Fibroblast of the conjunctiva (primary cell): ENCODE results near the gene ARL5A.

ENCODE experiments used
- DNase-seq: peaks from one replicate; pipeline ENCODE4 v3.0.0-alpha.2; 2010; ENCODE audit warnings: low read depth

ARL5A gene

DNA sequence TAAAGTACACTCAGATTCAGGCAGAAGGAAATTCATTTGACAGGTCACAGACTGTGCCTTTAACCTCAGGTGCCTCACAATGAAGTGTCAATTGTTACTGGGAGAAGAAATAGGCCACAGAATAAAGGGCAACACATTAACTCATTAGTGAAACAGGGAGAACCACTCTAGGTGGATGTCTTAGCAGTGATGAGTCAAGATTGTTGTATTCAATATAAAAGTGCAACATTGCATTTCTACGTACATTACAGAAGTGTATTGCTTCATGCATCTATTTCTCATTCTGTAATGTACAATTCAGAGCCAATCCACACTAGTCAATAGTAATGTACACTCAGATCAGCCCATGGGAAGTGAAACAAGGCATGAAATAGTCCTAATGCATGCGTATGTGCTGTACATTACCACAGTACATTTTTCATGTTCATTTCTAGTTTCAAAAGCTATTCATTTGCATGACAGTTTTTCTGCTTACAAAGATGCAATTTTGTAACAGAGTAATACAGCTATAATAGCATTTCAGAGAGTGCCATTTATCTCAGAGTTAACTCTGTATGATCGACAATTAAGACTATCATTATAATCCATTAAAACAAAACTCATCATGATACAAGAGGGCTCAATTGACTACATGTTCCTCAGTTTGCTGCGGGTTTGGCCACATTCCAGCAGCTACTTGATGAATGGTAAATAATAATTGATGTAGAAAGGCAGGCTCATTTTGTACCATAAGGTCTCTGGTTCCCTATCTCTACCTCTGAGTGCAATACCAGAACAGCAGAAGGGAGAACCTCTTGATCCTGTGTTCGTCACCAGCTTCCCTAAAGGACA is 12.2 kb upstream of the ARL5A start:
- DNase-seq, result no peak

DNA sequence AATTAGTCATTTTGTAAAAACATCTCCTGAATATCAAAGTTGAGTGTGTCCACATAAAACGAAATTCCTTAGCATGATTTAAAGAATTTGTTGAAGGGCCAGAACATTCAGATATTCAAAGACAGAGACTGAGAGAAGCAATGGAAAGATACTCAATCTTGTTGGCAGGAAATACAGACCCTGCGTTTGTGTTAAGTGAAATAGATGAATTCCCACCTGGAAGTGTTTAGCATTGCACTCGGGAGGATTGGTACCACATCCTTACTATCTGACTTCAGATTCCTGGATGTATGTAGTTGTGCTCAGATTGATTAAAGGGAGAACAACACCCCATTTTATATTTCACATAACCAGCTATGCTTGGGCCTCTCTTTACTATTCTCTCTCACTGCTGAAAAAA is 9.7 kb upstream of the ARL5A start:
- DNase-seq, result no peak

DNA sequence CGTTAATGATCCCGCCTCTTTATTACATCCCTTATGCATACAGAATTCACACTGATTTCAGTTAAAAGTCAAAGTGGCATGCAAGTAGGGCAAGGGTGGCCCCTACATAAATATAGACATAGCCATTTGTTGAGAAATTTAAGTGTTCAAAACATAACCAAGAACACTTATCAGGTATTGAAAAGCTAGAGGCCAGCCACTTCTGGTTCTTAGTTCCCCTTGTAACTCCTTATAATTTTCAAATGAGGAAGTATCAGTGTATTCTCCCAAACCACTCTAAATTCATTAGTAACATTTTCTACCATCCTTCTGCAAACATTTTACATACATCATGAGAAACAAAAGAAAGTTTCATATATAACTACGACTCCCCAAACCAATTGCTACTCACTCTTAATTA is 5.8 kb upstream of the ARL5A start:
- no peak for DNase-seq

DNA sequence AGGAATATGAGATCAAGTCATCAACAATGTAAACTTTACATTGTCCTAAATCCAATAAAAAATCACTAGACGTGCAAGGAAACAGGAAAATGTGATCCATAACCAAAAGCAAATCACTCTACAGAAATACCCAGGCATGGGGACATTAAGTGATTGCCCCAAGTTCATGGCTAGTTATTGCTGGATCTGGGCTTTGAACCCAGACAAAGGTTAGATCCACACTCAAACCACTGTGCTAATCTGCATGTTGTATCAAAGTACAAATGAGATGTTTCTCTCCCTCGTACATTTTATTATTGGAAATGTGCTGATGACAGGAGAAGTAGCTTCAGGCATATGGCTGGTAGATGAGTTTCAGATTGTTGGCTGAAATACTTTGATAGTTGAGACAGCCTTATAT is 2.7 kb upstream of the ARL5A start:
- DNase-seq, result no peak

DNA sequence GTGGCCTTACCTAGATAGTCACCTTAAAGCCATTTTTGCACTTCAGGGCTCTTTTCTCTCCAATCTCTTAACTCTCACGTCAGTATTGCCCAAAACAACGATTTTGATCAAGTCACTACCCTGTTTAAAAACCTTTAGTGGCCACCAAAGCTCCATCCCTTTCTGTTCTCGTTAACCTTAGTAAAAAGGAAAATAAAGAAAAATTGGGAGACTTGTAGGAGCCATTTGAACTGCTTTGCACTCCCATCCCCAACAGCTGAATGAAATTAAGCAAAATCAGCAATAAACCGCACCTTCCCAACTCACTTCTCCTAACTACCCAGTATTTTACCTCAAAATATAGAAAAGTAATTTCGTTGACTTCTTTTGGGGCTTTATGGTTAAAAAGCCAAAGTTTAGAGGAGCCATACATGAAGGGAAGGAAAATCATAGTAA is 686 bp upstream of the ARL5A start:
- no peak for DNase-seq

DNA sequence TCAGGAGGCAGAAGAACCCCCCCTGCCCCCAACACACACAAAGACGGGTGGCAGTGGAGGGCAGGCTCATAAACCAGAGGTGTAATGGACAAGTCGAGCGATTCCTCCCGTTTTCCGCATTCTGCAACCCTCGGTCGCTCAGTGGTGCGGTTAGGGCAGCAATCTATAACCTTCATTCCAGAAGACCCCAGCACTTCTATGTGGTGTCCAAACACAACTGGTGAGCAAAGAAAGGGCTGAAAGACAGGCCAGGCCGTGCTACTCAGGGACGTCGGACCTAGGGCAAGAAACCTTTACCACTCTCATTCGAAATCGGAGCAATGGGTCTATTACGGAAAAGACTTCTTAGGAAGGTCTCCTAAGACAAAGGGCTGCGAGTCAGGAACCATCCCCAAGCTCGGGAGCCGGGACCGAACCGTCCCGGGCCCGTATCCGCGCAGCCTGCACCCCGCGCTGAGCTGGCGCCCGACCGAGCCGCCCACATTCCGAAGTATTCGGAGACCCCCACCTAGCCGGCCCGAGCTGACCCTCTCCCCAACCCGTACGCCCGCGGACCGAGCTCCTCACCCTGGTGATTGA is 568 bp downstream of the ARL5A start:
- no peak for DNase-seq

DNA sequence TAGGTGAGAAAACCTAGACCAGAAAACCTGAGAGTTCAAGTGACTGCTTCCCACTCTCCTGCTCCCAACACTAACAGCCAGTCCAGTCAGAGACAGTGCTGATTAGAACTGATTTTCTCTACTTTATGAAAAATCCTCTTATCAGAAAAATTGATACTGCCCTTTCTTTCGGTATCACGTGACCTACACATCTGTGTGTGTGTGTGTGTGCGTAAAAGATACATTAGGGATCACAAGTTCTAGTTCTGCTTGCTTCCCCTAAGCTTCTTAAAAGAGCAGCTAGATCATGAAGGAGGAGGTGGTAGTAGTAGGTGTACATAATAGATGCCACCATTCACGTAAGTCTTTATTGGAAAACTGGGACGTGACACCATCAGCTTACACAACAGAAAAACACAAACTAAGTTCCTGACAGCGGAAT is 1.5 kb downstream of the ARL5A start:
- no peak for DNase-seq

DNA sequence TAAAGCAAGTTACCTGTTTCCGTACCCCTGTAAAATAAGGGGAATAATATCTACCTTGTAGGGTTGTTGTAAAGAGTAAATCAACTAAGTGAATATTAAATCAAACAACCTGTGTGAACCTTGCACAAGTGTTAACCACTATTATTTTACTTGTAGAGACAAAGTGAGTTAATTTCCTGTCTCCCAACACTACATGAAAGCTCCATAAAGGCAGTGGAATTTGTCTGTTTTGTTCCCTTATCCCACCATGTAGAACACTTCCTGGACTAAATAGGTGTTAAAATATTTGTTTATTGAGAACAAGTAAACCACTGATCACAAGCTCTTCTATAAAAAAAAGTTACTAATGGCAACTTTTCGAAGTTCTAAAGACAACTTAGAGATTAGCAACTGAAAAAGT is 3.3 kb downstream of the ARL5A start:
- no peak for DNase-seq

DNA sequence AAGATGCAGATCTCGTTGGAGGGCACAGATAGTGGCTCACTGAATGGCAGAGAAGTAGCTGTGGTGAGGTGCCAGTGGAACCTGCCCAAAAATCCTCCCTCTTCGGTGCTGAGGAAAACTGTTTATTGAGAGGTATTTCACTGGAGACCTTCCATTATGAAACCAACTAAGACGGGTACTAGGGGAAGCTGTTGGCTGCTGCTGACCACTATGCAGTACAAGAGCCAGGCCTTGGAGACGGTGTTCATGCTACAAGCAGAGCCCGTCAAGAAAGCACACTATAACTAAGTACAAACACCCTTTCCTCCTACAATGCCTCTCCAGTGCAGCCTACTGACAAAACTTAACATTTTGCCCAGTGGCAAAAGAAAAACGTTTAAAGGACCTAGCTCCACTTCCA is 4.6 kb downstream of the ARL5A start:
- no peak for DNase-seq

DNA sequence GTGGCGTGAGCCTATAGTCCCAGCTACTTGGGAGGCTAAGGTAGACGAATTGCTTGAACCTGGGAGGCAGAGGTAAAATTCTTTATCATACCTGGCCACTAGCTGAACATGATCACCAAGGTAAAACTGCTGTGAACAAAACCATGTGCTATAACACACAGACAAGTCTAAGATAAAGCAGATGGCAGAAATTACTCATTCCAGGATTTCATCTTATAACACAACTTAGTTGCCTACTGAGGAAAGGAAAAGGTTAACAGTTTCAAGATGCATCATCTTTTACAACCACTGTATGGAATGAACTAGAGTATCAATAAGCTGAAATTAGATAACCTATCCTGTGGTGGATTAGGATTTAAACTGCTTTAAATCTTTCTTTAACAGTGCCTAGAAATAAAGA is 8.3 kb downstream of the ARL5A start:
- no peak for DNase-seq

DNA sequence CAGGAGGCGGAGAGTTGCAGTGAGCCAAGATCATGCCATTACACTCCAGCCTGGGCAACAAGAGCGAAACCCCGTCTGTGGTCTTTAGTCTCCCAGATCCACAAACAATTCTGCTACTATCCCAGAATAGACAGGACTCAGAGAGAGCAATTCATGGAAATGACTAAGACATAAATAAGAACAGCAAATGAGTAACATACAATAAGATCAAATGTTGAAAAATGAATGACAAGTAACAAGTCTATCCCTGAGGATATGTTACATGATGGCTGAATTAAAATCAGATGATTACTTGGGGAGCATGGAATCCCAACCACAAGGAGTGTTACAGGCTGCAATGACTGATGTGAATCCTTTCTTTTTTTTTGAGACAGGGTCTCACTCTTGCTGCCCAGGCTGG is 10.3 kb downstream of the ARL5A start:
- DNase-seq, result no peak

DNA sequence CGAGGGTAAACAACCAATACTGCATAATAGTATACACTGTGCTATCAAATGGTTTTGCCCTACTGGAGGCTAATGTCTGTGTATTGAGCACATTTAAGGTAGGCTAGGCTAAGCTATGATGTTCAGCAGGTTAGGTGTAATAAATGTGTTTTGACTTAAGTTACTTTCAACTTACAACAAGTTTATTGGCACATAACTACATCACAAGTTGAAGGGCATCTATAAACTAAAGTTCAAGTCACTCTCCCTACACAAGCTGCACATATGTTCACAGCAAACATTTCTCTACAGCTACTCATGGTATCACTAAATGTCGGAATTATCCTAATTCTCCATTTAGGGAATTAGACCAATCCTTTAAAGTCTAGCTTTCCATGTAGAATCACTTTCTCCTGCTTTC is 11.4 kb downstream of the ARL5A start:
- no peak for DNase-seq

DNA sequence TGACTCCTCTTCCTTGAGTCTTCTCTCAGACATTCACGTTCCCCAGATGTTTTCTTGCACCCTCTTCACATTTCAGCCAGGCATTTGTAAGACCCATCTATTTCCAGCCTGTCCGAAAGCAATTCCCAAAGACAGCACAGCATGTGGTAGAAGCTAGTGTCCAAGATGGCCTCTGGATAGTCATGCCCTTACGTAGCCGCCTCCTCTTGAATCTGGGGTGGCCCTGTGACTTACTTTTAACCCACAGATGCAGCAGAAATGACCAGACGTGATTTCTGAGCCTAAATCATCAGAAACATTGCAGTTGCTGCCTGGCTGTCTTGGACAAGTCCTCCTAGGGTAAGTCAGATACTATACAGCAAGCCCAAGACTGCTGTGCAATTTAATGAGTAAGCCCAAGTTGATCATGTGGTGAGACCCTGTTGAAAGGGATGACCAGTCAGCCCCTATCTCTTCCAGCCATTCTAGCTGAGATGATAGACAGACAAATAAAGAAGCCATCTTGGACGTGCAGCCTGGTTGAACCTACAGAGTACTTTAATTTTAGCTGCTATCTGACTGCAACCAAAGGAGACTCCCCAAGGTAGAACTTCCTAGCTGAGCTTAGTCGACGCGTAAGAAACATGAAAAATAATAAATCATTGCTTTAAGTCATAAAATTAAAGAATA is 12.3 kb downstream of the ARL5A start:
- DNase-seq, result no peak

DNA sequence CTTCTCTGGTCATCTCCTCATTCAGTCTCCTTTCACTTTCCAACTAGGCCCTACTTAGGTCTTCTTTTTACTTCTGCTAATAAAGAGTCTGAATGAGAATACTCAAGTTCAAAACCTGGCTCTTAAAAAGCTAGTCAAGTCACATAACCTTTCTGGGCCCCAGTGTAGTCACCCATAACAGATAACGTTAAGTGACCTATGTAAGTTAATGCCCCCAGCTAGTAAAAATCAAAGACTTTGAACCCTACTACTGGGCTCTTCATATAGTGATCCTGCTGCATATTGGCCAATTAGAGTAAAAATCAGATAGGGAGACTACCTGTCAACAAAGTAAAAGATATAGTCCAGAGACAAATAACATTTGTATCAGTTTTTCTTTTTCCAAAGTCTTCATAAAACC is 17.7 kb downstream of the ARL5A start:
- DNase-seq, result no peak

DNA sequence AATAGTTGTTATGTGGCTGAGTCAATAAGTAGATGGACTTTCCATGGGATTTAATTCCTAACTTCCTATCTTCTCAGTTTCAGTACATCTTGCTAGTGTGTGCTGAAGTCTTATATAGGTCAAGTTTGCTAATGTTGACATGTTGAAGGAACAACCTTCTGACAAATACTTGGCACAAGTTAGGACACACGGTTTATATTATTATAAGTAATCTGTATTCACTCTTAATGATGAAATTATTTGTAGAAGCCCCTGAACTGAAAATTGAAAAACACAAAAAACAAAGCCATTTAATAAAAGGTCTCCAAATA is 19.2 kb downstream of the ARL5A start:
- DNase-seq, result no peak

DNA sequence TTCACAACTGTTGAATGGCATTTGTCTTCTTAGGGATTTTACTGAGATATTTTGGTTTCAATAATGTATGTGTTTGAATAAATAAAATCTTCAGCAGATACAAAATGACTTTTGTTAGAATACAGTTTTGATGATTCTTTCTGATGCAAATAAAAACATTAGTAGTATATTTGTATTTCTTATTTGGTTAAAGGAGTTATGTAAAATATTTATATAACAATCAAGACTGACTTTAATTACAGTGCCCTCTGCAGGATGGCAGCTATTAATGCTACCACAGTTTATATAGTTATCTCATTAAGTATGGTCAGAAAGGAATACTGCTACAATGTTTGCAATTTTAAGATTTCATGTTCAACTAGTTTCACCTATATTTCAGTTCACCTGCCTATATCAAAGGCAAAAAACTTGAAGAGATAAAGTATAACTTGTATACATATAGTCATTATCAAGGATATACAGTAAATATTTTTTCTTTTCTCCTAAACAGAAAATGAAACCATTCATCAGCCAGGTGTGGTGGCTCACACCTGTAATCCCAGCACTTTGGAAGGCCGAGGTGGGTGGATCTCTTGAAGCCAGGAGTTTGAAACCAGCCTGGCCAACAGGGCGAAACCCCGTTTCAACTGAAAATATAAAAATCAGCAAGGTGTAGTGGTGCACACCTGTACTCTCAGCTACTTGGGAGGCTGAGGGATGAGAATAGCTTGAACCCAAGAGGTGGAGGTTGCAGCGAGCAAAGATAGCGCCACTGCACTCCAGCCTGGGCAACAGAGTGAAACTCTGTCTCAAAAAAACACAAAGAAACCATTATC is 19.8 kb downstream of the ARL5A start:
- DNase-seq, result no peak

DNA sequence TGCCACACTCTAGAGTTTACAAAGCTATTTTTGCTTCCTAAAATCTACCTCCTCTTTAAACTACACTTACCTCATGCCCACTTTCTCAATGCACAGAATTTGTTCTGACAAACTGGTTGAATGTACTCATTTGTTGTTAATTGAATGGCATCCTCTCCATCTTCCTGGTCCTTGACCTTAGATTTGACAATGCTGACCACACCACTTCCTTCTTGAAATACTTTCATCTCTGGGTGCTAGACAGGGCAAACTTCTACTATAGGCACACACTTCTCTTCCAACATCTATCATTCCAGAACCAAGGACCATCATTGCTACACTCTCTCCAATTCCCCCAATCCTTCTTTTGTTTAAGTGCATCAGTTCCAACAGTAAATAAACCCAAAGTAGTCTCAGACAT is 22.3 kb downstream of the ARL5A start:
- DNase-seq, result no peak

DNA sequence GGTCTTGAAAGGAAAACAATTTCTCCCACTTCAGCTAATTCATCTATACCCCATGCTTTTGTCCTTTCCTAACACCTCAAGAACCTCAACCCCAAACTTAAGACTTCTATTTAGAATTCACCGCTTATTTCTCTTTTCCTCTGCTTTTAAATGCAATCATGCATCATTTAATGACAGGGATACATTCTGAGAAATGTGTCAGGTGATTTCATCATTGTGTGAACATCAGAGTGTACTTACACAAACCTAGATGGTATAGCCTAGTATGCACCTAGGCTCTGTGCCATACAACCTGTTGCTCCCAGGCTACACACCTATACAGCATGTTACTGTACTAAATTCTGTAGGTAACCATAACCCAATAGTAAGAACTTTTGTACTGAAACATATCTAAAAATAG is 22.9 kb downstream of the ARL5A start:
- DNase-seq, result no peak

DNA sequence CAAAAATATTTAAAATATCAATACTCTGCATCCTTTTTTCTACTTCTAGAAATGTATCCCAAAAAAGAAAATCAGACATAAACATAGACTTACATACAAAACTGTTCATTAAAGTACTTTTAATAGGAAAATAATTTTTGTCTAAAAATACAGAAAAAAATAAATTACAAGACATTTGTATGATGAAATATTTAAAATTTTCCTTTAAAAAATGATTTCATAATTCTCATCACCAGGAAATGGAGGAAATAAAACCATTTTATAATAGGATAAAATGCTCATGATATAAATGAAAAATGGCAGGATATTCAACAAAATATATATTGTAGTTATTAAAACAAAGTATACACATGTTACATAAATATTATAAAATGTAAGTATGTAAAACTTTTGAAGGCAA is 24.4 kb downstream of the ARL5A start:
- DNase-seq, result no peak

DNA sequence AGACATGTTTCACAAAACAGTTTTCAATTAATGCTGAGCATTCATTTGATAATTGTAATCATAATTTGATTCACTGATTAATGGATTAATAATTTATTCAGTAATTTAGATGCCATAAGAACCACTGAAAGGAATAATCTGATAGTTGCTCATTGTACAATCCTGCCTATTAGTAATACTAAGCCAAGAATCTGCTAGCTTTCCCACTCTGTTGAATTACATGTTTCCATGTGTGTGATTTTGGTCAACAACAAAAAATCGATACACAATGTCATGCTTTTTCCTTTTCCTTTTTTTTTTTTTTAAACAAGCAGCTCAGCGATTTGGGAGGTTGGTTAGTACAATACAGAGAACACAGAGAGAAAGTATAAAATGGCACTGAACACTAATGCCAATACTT is 25.9 kb downstream of the ARL5A start:
- DNase-seq, result no peak

DNA sequence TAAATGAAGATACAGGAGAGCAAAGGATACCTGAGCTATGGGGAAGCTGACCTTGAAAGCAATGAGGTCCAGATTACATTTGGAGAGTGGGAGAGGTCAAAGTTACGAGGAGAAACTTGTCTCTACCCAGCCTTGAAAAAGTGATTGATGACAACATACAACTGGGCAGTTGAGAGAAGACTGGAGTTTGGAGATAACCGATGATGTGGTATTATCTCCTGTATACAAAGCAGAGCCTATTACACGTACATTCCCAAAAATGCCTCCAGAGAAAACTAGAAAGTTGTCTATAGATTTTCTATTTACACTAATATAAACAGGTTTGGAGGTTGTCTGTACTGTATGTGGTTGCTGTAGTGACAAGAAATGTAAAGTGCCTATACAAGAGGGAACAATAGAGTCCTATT is 28.3 kb downstream of the ARL5A start:
- DNase-seq, result no peak

DNA sequence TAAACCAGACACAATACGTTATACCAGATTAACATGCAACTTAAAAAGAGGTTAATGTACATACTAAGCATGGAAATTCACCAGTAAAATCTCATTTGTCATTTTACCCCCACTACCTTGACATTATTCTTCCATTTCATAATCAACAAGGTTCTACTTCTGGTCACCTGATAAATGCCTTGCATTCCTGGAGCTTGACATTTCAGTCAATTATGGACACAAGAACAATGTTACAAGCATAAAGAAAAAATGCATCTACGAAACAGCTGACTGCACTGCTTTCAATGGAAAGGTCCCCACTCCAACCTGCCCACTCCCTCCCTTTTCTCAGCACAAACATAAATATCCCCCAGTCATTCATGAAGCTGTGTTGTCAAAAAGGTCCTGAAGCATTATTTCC is 31.4 kb downstream of the ARL5A start:
- DNase-seq, result no peak
